Esophagus squamous epithelium (tissue), 5 donors: Measurements from ENCODE around the gene SH3GL2. TPM values are rescaled to one million over a fixed set of nuclear protein-coding genes. Genes with fewer than 3 reads are reported as not detected.

Source experiments
- DNase-seq: peaks from one replicate; lab custom pipeline; 2025; lab: John Stamatoyannopoulos, UW
- H3K27ac ChIP-seq, 4 donors: fragments of 200-600 bp; sonication (generic); one replicate each; pipeline ENCODE4 v1.5.1; 2016 to 2019; ENCODE audit warnings: mild to moderate bottlenecking in 1 of 4
- H3K27me3 ChIP-seq, 4 donors: fragments of 200-600 bp; sonication (generic); 1 replicate in 3 of 4; 2 replicates in 1 of 4; pipeline versions ENCODE4 v1.5.1 to v1.6.0; 2017 to 2021; ENCODE audit warnings: antibody characterized with exemption in 1 of 4
- H3K36me3 ChIP-seq, 3 donors: fragments of 200-600 bp; sonication (generic); one replicate each; pipeline ENCODE4 v1.5.1; 2016 to 2019
- H3K4me1 ChIP-seq, 3 donors: fragments of 200-600 bp; sonication (generic); one replicate each; pipeline ENCODE4 v1.5.1; 2017 to 2019
- H3K4me3 ChIP-seq, 4 donors: fragments of 200-600 bp; sonication (generic); 1 replicate in 3 of 4; 2 replicates in 1 of 4; pipeline ENCODE4 v1.5.1; 2016 to 2019; ENCODE audit warnings: mild to moderate bottlenecking in 2 of 4, moderate library complexity in 1 of 4
- H3K9me3 ChIP-seq, 3 donors: fragments of 200-600 bp; sonication (generic); one replicate each; pipeline ENCODE4 v1.5.1; 2016 to 2019
- CTCF ChIP-seq, 6 experiments: fragments of 450-650 bp in 4 of 6; fragments of 200-600 bp in 2 of 6; sonication (generic) in 2 of 6; IDR thresholded peaks; one replicate each; pipeline ENCODE4 v1.5.1; 2016 to 2019; ENCODE audit warnings: antibody characterized with exemption in 6 of 6, mild to moderate bottlenecking in 4 of 6, moderate library complexity in 4 of 6
- POLR2A ChIP-seq, 4 donors: fragments of 450-650 bp; IDR thresholded peaks; one replicate each; pipeline ENCODE4 v1.6.1; 2017; ENCODE audit warnings: antibody characterized with exemption in 4 of 4, mild to moderate bottlenecking in 4 of 4, moderate library complexity in 3 of 4
- WGBS, 2 donors: methylation state at CpG; one replicate each; pipeline ENCODE4 v1.1.5; 2018; 5-methylcytosine and 5-hydroxymethylcytosine counted together
- intact Hi-C: fragments of 100-400 bp; cut with DNase I; formaldehyde crosslinking; loops from one replicate; pipeline ENCODE4 v1.15.0; 2022
- total RNA-seq, 4 donors: library from RNA; depleted of rRNA; stranded (reverse); fragments of >200 nt; gene quantifications; one replicate each; pipeline ENCODE4 v1.1.0, GENCODE V29; 2016
- donor health status: DM: yes; HTN: yes; CAD: no.

Gene SH3GL2
- total RNA-seq, 4 donors from 2014 or later = 0.19 TPM; not detected in 3

GRCh38 chr9:17625644-17626388 lies 47.0 kb downstream of the SH3GL2 start:
- Histone ChIP-seq H3K4me3 (no peak overlapping the region), H3K27ac (no peak overlapping the region), H3K4me1 (no peaks in the 10 kb centered on the region), H3K9me3 (no peaks in the 10 kb centered on the region), H3K36me3 (no peaks in the 10 kb centered on the region), H3K27me3 (no peaks in the 10 kb centered on the region)
- TF ChIP-seq POLR2A (IDR thresholded peaks at IDR 0.05) (no peak), CTCF (IDR thresholded peaks at IDR 0.05) (no peak)
- no peak for DNase-seq
- intact Hi-C loops = no loop called here
- 59 to 68% methylated on average over 3 to 4 of the region's 6 CpGs for WGBS, 2 donors

GRCh38 chr9:17627641-17628040 lies 48.8 kb downstream of the SH3GL2 start:
- Histone ChIP-seq H3K4me1 (no peaks in the 10 kb centered on the region), H3K27ac (no peak overlapping the region), H3K36me3 (no peaks in the 10 kb centered on the region), H3K9me3 (no peaks in the 10 kb centered on the region), H3K4me3 (no peak overlapping the region), H3K27me3 (no peaks in the 10 kb centered on the region)
- WGBS, 2 donors = 38 to 53% methylated on average over 3 of the region's 3 CpGs
- intact Hi-C loops = no loop called here
- TF ChIP-seq POLR2A (IDR thresholded peaks at IDR 0.05) (no peak), CTCF (IDR thresholded peaks at IDR 0.05) (no peak)
- DNase-seq = no peak

- no peak for DNase-seq
- no peaks in the 10 kb centered on the region for H3K27me3 ChIP-seq
- WGBS, 2 donors = 81 to 85% methylated on average over 2 of the region's 2 CpGs
- no peak overlapping the region for H3K4me3 ChIP-seq
- no peaks in the 10 kb centered on the region for H3K9me3 ChIP-seq
- intact Hi-C loops = no loop called here
- H3K36me3 ChIP-seq = no peaks in the 10 kb centered on the region
- H3K4me1 ChIP-seq = no peaks in the 10 kb centered on the region
- no peak overlapping the region for H3K27ac ChIP-seq
- TF ChIP-seq POLR2A (IDR thresholded peaks at IDR 0.05) (no peak), CTCF (IDR thresholded peaks at IDR 0.05) (no peak)
Measured at GRCh38 chr9:17628624-17629023, 49.8 kb downstream of the SH3GL2 start.

- no peak overlapping the region for H3K27ac ChIP-seq
- H3K4me1 ChIP-seq = no peaks in the 10 kb centered on the region
- intact Hi-C loops = no loop called here
- H3K27me3 ChIP-seq = no peaks in the 10 kb centered on the region
- DNase-seq = no peak
- WGBS, 2 donors = 71 to 77% methylated on average over 2 of the region's 2 CpGs
- no peaks in the 10 kb centered on the region for H3K9me3 ChIP-seq
- H3K36me3 ChIP-seq = no peaks in the 10 kb centered on the region
- H3K4me3 ChIP-seq = no peak overlapping the region
- no peak for TF ChIP-seq CTCF (IDR thresholded peaks at IDR 0.05)
- no peak for TF ChIP-seq POLR2A (IDR thresholded peaks at IDR 0.05)
Measured at GRCh38 chr9:17630531-17630949, 51.7 kb downstream of the SH3GL2 start.

- TF ChIP-seq CTCF (IDR thresholded peaks at IDR 0.05) (no peak), POLR2A (IDR thresholded peaks at IDR 0.05) (no peak)
- Histone ChIP-seq H3K4me1 (no peaks in the 10 kb centered on the region), H3K36me3 (no peaks in the 10 kb centered on the region), H3K27me3 (no peaks in the 10 kb centered on the region), H3K4me3 (no peak overlapping the region), H3K9me3 (no peaks in the 10 kb centered on the region), H3K27ac (no peak overlapping the region)
- DNase-seq = no peak
- intact Hi-C loops = no loop called here
Measured at GRCh38 chr9:17631396-17631795, 52.5 kb downstream of the SH3GL2 start.
